Dermis microvascular lymphatic vessel endothelial cell (primary cell): ENCODE measurements around the gene TRPC4. TPM values are rescaled to one million over a fixed set of nuclear protein-coding genes. Genes with fewer than 3 reads are reported as not detected.

Experiments
- DNase-seq, 2 donors: peaks; one replicate each; pipeline versions ENCODE4 v3.0.0 to v3.0.0-alpha.2; 2010; ENCODE audit warnings: low read depth in 2 of 2
- total RNA-seq: library from RNA; depleted of rRNA; stranded (reverse); fragments of >200 nt; gene quantifications from 2 replicates; pipeline ENCODE4 v1.2.1, GENCODE V29; 2014

Gene TRPC4
- total RNA-seq, 1 donor from 2014 or later = not detected

DNA sequence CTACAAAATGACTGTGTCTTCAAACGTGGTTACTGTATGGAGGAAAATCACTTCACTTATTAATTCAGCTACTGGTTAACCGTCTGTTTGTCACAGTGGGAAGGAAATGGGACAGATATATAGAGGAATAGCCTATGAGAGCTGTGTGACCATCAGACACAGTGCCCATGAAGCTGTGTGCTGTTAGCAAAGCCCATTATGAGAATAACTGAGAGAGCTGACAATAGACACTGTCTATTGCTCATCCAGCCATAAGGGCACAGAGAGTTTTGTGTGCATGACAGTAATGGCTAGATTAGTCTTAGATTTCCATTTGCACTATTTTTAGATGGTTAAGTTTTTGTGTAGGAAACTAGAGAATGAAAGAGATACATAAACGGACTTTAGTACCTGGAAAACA, 206.9 kb downstream of the TRPC4 start:
- DNase-seq = no peak

DNA sequence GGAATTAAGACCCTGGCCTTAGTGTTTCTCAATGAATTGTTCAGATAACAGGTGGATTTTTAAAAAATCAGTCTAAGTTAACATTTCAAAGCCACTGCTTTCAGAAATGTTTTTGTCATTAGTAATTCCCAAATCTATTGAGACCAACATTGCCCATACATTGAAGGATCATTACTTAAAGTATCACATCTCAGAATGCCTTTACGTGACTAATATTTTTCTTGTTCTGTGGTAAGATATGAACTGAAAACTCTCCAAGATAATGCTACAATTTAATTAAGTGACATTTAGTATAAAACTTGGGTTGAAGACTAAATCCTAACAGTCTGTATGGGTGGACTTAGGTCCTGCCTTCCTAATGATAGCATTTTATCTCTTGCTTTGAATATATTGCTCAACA, 211.6 kb downstream of the TRPC4 start:
- DNase-seq = no peak

DNA sequence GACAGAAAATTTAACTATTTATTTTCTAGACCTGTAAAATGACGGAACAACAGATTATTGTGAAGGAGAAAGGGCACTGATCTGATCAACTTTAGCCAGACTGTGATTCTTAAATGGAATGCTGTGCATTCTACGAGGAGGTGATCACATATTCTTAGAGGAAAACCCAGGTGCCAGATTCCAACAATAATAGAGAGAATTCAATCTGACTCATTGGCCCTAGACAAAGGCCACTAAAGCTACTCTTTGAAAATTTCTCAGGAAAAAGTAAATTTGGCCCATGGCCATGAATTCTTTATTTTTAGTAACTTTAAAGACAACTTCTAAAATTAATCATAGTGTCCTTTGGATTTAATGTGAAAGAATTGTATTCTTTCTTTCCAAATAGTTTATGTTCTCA, 212.4 kb downstream of the TRPC4 start:
- peak in 1 of 2 donors; percentile 90 for DNase-seq

DNA sequence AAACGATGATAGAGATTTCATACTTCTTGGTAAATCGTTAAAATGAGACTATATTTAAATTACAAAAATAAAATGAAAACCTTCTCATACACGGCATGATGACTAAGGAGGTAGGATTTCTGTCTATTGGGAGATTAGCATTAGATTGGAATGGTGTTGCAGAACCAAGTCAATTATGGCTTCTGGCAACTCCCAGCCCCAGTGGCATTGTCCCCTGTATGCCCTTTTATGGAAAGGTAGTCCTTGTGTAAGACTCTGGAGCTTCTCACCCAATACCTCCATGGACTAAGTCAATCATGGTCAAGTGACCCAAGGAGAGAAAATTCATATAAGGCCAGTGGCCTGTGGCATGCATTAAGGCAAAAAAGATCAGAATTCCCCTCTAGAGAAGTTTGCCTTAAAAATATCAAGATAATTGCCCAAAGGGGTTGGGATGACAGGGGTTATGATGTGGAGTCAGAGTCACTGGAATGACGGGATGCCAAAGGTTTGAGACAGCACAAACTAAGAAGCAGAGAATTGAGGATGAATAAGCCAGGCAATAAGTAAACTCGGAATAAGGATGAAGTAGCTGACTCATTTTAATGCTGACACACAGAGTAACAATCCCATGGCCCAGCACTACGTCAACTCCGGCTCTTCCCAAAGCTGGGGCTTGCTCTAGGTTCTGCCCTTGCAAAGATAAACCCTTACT, 213.2 kb downstream of the TRPC4 start:
- peak in 1 of 2 donors; percentile 76 for DNase-seq

DNA sequence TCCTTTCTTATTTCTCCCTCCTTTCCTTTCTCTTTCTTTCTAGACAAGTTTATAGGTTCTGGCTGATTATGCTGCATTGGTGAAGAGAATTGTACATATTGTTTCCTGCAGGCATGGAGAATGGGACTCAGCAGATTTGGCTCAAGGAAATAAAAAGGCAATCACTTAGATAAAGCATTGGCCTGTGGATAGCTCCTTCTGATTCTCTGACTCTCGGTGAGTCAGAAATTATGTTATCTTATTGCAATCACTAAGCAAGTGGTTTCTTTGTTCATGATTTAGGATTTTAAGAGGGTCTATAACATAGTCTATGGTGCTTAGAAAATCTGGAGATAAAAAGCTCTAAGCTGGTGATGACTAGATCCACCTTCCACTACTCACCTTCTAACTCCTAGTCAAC, 217.0 kb downstream of the TRPC4 start:
- DNase-seq = peak in 1 of 2 donors; percentile 1

DNA sequence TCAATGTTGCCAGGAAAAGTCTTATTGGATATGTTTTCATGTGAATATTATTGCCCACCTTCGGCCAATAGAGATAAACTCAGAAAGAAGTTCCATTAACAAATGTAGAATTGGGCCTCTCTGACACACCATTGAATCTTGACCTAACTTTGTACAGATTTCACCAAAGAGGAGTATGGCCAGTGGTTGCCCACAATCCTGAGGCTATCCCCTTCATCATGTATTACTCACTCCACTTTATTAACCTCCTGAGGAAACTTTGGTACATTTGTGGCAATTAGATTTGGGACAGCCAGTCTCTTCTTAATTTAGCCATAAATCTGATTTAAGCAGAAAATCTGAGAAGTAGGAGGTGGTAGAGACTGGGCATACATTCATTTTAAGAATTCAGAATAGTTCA, 217.7 kb downstream of the TRPC4 start:
- no peak for DNase-seq

DNA sequence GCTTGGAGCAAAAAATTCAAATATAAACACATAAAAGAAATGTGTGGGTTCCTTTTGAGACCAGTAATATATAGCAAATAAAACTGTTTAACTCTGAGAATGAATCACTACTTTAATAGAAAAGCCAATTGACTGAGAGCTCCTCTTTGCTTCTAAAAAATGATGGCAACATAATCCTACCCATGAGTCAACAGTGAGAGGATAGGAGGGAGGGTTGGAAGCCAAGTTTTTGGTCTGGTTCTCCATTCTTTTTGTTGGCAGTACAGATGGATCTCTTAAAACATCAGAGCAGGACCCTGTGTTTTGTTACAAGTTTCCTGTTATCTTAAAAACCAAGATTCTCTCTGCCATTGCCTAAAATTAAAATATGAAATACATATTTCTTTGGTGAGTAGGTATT, 221.0 kb downstream of the TRPC4 start:
- DNase-seq = no peak

DNA sequence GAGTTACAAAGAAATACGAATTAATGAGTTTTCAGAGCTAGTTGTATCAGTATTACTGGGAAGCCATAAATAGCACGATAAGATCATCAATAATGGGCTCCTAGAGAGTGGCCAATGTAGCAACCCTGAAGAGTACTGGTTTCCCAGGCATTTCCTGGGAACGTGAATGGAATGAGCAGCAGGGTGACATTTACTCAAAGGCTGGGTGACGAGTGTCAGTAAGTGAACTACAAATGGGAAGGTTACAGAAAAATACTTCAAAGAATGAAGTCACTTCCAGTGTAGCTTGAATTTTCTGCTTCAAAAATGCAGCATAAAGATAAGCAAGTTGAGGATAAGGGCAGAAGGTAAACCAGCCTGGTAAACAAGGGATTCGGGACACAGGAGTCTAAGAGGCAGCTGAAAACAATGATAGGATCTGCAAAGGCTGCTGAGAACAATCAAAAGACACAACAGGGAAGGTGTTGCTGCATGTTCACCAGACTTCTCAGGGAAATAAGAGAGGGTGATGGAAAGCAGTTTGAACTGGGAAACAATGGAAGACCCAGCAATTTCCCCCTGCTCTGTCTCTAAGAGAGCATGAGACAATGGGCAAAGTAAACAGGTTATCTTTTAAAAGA, 222.4 kb downstream of the TRPC4 start:
- peak in 1 of 2 donors; percentile 11 for DNase-seq

DNA sequence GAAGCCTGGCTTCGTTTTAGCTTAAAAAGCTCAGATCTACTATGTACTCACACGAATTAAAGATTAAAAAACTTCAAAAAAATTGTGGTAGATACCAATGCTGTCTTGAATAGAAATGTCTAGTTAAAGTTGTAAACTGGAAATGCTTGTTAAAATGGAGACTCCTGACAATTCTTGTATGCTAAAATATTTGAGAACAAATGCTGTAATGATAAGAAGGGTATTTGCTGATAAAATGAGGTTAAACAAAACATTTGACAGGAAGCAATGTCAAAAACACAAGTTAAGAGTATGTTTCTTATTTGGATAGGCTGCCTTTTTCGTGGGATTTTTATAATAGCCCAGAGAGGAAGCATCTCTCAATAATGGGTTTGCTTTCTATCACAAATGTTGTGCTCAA, 223.0 kb downstream of the TRPC4 start:
- DNase-seq = no peak

DNA sequence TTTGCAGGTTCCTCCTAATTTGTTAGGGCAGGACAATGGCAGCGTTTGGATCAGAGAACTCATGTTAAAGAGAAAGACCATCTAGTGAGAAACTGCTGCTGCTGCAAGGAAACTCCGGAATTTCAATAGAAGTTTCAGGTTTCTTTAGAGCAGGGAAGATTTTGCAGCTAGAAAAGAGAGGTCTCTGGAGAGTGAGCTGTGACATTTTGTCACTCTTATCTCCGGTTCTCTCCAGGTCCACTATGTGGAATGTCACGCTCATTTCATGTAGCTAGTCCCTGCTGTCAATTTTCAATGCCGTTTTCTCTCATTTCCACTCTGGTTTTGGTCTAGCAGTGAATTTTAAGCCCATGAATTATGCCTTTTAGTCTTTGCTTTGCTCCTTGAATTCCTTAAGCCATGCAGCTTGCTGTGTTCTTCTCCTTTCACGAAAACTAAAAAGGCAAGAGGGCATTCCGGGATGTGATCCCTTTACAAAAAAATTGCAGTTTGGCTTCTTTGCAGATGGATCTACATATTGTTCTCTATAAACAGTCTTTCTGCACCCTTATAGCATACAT, 224.3 kb downstream of the TRPC4 start:
- DNase-seq = no peak

DNA sequence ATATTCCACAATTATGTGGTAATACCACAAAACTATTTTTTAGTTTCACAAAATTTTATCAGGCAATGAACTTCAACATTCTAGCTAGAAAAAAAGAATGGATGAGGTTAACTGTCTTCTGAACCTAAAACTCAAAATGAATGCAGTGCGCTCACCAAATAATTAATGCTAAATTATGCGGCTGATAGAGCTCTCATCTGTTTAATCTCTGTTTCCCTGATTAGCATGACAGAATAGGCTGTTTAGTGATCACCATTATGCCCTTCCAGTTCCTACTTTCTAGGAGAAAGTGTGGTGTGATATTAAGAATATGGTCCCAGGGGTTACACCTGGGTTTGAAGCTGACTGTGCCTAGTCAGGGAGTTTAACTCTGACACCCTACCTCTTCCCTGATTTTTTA, 228.2 kb downstream of the TRPC4 start:
- no peak for DNase-seq

DNA sequence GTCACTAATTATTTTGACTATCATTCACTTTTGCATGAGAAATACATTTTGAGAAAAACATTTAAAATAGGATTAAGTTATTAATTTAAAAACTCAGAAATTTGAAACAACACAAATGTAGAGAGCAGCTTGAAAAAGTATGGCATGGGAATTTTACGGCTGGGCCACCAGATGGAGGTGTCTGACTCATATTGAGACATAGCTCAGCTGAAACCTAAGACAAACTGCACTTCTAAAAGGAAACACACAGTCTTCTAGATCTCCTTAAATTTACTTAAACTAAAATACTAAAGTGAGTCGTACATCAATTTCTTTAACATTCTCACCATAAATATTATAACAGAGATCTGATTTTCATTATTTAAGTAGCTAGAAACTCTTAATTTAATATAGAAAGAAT, 229.1 kb downstream of the TRPC4 start:
- peak; percentile 36 to 78 for DNase-seq

DNA sequence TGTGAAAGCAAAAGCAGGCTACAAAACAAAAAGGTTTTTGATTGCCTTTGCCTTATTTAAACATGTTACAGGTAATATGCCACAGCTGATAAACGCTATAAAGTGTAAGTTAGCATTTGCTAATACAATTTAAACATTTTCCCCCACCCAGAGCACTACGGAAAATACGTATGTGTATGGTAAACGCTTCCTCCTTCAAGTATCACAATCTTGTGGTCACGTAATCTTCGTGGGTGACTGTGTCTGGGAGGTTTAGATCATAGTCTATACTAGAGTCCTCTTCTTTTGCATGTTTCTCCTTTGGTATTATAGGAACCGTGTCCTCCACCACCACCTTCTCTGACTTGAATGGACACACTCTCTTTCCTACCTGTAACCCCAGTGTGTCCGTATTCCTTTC, 232.9 kb downstream of the TRPC4 start:
- DNase-seq = no peak

DNA sequence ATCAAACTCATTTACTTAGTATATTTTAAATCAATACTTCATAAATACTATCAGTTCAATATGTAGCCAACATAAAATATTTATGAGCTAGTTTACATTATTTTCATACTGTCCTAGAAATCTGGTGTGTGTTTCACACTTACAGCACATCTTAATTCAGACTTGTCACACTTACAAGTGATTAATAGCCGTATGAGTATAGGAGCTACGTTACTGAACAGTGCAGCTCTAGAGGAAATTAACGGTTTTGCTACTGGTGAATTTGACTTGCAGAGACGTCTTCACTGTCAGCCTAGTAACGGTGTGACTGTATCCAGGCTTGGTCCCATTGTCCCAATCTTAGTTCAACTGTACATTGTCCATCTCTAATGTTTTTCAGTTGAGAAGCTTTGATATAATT, 237.3 kb downstream of the TRPC4 start:
- no peak for DNase-seq

DNA sequence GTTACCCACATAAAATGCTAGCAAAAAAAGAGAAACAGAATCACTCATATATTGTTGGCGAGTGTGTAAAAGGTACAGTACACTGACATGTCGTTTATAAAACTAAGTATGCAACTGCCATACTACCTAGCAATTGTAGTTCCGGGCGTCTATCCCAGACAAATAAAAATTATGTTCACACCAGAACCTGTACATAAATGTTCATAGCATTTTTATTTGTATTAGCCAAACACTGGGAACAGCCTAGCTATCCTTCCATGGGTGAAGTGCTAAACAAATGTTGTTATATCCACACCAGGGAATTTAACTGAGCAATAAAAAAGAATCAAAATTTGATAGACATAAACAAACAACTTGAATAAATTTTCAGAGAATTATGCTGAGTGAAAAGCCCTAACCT, 242.1 kb downstream of the TRPC4 start:
- no peak for DNase-seq

DNA sequence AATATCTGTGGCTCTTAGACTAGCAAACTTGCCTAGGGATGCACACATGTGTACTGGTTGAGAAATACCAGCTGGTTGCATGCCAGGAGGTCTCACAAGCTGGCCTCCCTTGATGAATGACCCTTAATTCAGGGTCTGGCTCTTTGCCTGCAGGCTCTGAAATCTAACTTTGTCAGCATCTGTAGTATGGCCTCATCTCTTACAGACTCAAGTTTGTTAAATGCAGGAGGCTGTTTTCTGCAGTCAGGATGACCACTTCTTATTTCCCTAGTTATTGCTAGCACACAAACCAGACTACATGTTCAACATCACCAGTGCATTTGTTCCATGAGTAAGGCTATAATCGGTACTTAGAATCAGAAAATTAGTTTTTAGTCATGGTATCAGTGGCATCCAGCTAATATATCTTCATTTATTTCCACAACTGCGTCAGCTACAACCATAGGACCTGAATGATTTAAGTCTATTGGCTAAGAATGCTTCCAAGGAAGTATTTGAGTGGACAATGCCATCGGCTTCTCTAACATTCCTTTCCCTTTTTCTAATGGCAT, 247.7 kb downstream of the TRPC4 start:
- no peak for DNase-seq

DNA sequence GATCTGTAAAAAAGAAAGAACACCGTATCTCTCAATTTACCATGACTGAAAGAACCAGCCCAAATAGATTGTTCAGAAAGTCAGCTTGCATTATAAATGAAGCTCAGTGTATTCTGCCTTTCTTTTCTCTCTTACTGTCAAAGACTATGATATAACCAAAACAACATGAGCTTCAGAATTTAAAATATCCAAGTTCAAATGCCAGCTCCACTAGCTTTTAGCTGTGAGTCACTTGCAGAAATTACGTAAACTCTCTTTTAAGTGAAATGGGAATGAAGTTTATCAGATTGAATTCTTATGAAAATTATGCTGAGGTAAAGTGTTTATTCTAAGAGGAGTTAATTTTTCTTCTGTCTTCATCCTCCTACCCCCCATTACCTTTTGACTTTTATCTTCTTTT, 251.0 kb downstream of the TRPC4 start:
- no peak for DNase-seq

DNA sequence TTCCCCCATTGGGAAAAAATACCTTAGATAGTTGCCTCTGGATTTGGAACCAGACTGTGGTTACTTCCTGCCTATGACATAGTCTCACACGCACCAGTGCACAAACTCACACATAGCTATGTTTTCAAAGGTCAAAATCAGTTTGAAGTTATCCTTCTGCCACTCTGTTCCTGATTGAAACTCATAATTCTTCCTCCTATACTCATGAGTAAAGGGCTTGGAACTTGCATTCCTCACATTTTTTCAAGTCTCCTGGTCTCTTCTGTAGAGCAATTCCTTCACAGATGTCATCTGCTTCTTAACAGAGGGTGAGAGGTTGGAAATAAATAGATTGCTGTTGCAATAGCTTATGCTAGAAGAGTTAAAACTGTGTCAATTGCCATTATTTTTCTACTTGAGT, 252.4 kb downstream of the TRPC4 start:
- DNase-seq = peak in 1 of 2 donors; percentile 49

DNA sequence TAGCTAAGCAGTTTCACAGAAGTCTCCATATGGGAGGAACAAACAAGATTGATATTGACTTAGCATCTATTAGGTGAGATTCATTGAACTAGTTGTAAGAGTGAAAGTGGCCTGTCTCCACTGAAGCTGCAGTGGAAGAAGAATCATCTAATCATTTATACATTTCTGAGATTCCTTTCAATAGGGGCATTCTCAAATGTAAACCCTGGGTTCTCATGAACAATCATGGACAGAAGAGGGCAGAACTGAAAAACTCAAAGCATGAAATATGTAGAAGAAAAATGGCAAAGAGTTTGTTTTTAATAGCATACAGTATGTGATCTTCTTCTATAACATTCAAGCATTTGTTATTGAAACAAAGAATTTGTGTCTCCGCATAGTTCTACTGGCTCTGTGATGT, 253.4 kb downstream of the TRPC4 start:
- DNase-seq = no peak

DNA sequence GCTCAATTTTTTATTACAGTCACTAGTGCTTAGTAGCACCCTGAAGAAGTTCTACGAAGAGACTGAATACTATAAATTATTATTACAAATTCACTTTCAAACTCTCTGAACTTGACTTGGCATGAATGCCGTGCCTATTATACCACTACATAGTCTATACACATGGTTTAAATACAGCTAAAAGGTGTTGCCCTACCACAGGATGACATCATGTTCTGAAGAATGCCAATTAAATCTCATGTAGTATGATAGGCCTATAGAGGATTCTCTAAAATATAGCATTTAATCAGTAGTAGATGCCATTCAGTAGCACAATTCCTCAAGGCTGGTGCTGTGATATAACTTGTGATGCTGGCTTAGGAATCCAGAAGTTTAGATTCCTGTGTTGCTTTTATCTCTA, 254.3 kb downstream of the TRPC4 start:
- no peak for DNase-seq

DNA sequence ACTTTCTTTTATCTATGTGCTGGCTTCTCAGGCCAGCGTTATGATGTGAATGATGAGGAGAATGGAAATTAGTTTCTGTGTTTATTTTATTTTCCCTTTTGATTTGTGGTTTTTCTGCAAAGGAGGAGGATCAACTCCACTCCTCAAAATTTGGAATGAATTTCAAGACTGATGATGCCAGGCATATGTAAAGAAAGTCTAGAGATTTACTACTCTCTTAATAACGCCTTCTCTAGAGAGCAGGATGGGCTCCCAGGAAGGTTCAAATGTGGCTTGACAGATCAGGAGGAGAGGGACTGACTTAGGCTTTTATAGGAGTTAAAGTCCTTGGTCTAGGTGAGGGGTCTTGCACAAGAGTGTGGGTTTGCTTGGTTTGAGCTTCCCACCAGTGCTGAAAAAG, 255.9 kb downstream of the TRPC4 start:
- DNase-seq = no peak

DNA sequence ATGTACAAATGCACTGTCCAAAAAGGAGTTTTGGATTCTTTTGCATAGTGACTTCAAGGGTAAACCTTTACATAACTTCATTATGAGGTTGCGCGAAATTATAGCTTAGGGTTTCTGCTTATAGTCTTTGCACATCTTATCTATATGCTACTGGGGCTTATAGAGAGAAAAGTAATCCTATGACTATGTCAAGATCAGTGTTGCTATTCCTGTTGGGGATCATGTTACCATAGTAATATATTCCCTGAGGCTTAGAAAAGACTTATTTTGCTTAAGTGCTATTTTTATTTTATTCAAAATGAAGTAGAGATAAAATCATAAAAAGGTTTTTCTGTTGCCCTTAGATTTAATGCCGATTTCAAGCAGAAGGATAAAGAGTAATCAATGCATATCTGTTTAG, 256.3 kb downstream of the TRPC4 start:
- DNase-seq = no peak

DNA sequence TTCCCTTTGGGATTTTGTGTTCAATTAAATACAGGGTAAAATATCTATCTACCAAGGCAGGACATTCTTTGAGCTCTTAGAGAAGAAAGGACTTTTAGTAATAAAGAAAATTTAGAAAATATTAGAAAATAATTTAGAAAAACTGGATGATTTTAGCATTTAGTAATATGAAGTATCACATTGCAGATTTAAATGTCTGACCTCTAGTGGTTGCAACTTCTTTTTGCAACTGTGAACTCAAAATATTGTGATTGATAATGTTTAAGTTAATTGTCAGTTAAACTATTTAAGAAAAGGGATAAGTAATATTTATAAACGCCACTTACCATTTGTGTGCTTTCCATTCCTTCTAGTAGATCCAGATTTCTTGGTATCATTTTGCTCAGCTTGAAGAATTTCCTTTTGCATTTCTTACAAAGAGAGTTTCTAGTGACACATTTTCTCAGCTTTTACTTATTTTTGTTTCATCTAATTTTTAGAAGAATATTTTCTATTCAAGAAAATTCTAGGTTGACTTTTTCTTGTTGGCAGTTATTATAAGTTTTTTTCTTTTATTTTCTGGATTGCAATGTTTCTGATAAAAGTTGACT, 260.7 kb downstream of the TRPC4 start:
- DNase-seq = peak in 1 of 2 donors; percentile 21
